ENCODE results near the gene SLC2A4RG. TPM values are rescaled to one million over a fixed set of nuclear protein-coding genes. Genes with fewer than 3 reads are reported as not detected.

Gene SLC2A4RG
- total and polyA plus RNA-seq, 2 of the 13 experiments (the other 11 are each of a cell fraction or from before 2014, with no cell fraction given): 91.4 to 95.9 TPM

DNA sequence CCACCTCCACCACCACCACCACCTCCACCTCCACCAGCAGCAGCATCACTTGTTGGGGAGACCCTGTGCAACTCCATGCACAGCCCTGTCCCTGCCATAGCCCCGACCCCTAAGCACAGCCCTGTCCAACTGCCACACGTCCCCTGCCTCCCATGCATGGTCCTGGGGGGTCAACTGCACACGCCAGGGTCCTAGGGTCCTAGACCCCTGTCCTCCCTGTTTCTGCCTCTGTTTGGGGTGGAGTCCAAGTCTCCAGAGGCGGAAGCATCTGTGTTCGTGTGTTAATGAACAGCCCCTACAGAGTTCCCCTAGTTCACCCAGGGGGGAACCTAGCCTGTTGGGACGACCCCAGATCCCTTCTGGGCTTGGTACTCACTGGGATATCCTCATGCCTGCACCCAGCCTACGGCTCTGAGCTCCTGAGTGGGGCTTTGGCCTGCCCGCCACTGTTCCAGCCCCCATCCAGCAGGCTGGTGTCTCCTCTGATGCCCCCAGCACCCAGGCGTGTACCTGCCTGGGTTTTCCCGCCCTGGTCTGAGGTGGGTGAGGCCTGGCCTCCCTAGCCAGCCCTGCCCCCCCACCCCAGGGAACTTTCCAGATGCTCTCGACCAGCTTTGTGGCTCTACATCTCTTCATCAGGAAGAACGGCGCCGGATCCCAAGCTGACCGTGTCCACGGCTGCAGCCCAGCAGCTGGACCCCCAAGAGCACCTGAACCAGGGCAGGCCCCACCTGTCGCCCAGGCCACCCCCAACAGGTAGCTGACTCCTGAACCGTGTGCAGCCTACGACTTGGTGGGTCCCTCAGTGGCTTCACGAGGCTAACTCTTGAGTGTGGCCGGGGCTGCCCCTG, 45.6 kb upstream of the SLC2A4RG start (continued):
- TF ChIP-seq ZNF33B (CRISPR knock-in tag; IDR thresholded peaks at IDR 0.05) (no peak), ZNF136 (CRISPR knock-in tag; IDR thresholded peaks at IDR 0.05; ENCODE audit: low read depth) (no peak), MED13 (CRISPR knock-in tag; IDR thresholded peaks at IDR 0.05) (no peak), SATB2 (CRISPR knock-in tag; IDR thresholded peaks at IDR 0.05) (no peak), MXD3 (CRISPR knock-in tag; IDR thresholded peaks at IDR 0.05) (no peak), ZFP82 (CRISPR knock-in tag; IDR thresholded peaks at IDR 0.05; ENCODE audit: borderline replicate concordance) (peak; percentile 9; the same call in 1 of the 2 replicates), ZNF768 (CRISPR knock-in tag; IDR thresholded peaks at IDR 0.05) (peak; percentile 22; the same call in 1 of the 2 replicates), ZNF367 (CRISPR knock-in tag; IDR thresholded peaks at IDR 0.05; ENCODE audit: borderline replicate concordance) (no peak), REXO4 (CRISPR knock-in tag; IDR thresholded peaks at IDR 0.05; ENCODE audit: borderline replicate concordance) (no peak), ZNF225 (CRISPR knock-in tag; IDR thresholded peaks at IDR 0.05) (0 out of 2 replicates have a peak, but pooled peaks have one; percentile 36), AGO1 (IDR thresholded peaks at IDR 0.05; ENCODE audit: low read depth, low read length, poor library complexity, severe bottlenecking) (peak; percentile 92), ZFP41 (CRISPR knock-in tag; IDR thresholded peaks at IDR 0.05; ENCODE audit: borderline replicate concordance) (no peak), ZNF430 (CRISPR knock-in tag; IDR thresholded peaks at IDR 0.05) (no peak), BRCA1 (CRISPR knock-in tag; IDR thresholded peaks at IDR 0.05) (no peak), SCMH1 (CRISPR knock-in tag; IDR thresholded peaks at IDR 0.05; ENCODE audit: borderline replicate concordance) (no peak), ZSCAN29 (CRISPR knock-in tag; conservative IDR thresholded peaks at IDR 0.05) (no peak), POLR2AphosphoS2 (IDR thresholded peaks at IDR 0.05; ENCODE audit: low read depth, low read length) (peak; percentile 70)

All from HepG2 (cell line).